DLD1 (cell line): Measurements from ENCODE around the gene FKBP4.

Experiments
- in situ Hi-C: cut with HindIII; loops from 2 replicates; pipeline ENCODE4 v1.10.0; 2017; ENCODE audit warnings: low sequenced_read_pairs

The FKBP4 gene

DNA sequence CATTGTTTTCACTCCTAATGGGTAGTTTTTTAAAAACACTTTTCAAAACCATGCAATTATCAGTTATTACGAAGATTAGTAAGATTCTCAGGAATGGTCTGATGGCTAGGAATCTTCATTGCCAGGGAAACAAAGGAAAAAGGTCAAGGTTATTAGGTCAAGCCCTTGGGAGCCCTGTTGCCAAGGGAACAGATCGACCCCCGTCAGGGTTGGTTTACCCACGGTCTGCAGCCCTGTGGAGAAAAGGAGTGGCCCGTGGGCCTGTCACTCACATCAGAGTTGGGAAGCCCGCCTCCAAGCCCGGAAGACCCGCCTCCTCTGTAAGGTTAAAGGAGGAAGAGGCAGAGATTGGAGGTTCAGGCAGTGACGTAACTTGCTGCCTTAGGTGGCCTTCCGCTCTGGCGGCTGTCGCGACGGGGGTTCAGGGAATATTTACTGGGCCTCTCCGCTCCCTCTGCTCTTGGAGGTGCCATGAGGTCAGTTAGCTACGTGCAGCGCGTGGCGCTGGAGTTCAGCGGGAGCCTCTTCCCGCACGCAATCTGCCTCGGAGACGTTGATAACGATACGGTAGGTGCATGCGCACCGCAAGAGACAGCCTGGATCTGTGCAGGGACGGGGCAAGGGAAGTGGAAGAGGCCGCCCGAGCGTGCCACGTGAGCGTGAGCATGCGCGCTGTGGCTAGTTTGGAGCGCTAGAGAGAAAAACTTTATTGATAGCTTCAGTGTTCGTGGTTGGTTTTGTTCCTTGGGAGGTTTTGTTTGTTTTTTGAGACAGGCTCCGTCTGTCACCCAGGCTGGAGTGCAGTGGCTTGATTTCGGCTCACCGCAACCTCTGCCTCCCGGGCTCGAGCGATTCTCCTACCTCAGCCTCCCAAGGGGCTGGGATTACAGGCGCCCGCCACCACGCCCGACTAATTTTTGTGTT is 17.8 kb downstream of the FKBP4 start, which contains the start of gene ITFG2:
ITFG2 (plus strand) TSS at position 379 of the 924 bp plus-strand sequence; CDS start at position 472, 93 bp downstream.
- in situ Hi-C loops, result no loop called here

DNA sequence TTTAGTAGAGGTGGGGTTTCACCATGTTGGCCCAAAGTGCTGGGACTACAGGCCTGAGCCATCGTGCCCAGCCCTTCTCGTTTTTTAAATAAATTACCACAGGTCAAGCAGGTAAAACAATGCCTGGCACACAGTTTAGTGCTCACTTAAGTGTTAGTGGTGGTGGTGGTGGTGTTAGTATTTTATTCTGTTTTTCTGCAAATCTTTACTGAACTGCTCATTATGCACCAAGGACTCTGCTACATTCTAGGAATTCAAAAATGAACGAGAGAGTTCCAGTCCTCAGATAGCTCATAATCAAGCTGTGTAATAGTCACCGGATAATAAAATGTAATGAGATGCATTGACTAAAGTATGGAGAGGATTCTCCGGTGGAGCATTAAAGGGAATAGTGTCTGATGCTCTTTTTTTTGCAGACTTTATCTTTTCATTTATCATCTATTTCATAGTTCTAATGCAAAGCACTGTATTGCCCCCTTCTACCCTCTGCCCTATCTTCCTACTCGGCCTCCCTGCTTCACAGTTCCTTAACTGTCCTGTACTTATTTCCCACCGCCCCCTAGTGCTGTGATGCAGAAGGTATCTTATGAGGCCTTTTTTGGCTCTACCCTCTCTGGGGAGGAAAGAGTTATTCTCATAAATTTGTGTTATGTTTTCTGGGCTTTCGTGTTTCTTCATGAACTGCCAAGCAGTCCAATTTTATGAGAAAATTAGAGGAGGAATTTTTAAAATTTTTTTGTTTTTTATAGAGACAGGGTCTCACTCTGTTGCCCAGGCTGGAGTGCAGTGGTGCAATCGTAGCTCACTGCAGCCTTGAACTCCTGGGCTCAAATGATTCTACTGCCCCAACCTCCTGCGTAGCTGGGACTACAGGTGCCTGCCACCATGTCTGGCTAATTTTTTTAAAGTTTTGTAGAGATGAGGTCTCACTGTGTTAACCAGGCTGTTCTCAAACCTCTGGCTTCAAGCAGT is 18.7 kb downstream of the FKBP4 start:
- in situ Hi-C loops, result no loop called here

GRCh38 chr12:2819810-2820209 is 25.0 kb downstream of the FKBP4 start:
- in situ Hi-C loops, result no loop called here

- in situ Hi-C loops, result no loop called here
Measured at GRCh38 chr12:2820432-2820831, 25.7 kb downstream of the FKBP4 start.

DNA sequence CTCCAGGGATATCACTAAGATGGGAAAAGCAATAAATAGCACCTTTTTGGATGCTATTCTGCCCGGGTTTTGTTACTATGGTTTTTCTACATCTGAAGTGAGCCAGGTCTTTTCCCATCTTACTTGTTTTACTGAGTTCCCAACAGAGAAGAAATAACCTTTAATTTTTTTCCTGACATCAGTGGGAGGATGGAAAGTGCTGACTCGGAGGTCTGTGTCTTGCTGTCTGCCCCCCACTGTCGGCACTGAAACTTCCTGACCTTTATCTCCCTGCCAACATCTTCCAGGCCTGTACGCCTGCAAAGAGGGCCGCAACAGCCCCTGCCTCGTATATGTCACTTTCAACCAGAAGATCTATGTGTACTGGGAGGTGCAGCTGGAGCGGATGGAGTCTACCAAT is 28.7 kb downstream of the FKBP4 start:
- in situ Hi-C loops, result no loop called here

DNA sequence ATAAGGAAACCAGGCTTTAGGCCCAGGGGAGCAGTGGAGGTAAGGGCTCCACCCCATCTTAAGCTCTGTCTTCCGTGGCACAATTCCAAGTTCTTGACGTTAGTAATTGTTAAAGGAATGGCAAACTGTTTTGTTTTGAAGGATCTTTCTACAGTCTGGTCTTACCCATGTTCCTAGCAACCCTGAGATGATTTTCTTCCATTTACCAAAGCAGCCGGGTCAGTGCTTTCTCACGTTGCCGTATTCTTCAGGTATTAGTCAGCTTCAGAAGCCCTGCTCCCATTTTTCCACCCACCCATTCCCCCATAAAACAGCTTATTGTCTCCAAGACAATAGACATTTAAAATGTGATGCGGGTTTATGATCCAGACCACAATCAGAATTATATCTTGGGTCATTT is 29.8 kb downstream of the FKBP4 start:
- in situ Hi-C loops, result no loop called here

GRCh38 chr12:2825132-2825531 is 30.4 kb downstream of the FKBP4 start:
- in situ Hi-C loops, result no loop called here

DNA sequence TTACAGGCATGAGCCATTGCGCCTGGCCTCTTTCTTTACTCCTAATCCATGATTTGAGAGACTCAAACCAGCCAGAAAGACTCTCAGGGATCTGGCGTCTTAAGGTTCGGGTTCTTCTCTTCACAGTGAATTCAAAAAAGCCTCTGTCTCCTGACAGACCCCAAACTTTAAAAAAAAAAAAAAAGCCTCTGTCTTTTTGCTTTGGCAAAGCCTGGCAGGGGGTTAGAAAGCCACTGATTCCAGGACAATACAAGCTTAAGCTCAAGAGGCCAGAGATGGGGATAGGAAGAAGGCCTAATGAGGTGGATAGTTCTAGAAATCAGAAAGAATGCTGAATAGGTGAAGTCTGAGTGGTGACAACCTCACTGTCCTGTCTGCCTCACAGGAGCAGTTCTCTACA is 31.3 kb downstream of the FKBP4 start:
- in situ Hi-C loops, result no loop called here

- in situ Hi-C loops, result no loop called here
Measured at GRCh38 chr12:2826721-2827515, 32.1 kb downstream of the FKBP4 start.

- in situ Hi-C loops, result no loop called here
Measured at GRCh38 chr12:2829275-2829674, 34.5 kb downstream of the FKBP4 start.

DNA sequence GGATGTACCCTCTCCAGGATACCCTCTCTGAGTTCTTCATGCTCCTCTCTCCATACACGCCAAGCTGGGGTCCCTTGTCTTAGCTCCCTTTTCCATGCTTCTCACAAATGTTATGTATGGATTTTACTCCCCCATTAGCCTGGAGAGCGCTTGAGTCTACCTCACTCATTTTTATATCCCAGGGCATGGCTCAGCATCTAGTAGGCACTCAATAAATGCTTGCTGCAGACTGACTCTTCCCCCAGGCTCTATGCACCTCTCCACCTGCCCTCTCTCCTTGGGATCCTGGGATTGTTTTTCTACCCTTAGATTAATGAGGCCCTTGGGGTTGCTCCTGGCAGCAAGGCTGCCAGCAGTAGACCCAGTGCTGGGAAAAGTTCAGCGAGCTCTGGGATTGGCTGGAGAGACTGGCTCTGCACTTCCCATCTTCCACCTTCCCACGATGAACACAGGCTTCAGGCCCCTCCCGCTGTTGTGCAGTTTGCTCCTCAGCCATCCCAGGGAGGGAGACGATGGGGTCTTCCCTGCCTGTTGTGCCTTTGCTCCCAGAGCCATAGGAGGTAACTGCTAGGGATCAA is 37.9 kb downstream of the FKBP4 start:
- in situ Hi-C loops, result no loop called here

GRCh38 chr12:2833327-2833726 is 38.6 kb downstream of the FKBP4 start:
- in situ Hi-C loops, result no loop called here

DNA sequence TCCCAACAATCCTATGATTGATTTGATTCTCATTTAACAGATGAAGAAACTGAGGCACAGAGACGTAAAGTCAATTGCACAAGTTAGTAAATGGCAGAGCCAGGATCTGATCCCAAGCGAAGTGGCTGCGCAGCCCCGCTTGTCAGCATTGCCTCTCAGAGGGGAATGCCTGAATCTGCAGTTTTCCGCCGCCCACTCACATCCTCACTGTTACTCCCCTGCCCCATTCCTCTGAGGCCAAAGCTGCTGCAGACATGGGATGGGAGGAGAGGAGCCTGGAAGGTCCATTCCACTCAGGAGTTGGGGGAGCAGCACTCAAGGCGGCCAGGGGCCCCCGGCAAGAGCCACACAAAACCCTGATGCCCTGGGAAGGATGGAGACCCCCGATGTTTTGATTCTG is 39.0 kb downstream of the FKBP4 start:
- in situ Hi-C loops, result no loop called here

- in situ Hi-C loops, result no loop called here
Measured at GRCh38 chr12:2834581-2835491, 40.1 kb downstream of the FKBP4 start, which contains the start of gene NRIP2. Gene NRIP2 (minus strand): TSS chr12:2835035. CDS start chr12:2834983, 52 bp downstream.

GRCh38 chr12:2835691-2836403 is 41.1 kb downstream of the FKBP4 start:
- in situ Hi-C loops, result no loop called here

DNA sequence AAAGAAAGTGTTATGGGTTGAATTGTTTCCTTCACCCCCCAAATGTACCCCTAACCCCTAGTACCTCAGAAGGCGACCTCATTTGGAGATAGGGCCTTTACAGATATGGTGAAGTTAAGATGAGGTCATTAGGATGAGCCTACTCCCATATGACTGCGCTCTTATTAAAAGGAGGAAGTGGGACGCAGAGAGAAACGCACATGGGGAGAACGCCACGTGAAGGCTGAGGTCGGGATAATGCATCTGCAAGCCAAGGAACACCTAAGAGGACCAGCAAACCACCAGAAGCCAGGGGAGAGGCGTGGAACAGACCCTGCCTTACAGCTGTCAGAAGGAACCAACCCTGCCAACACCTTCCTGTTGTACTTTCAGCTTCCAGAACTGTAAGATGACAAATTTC is 41.8 kb downstream of the FKBP4 start:
- in situ Hi-C loops, result no loop called here

DNA sequence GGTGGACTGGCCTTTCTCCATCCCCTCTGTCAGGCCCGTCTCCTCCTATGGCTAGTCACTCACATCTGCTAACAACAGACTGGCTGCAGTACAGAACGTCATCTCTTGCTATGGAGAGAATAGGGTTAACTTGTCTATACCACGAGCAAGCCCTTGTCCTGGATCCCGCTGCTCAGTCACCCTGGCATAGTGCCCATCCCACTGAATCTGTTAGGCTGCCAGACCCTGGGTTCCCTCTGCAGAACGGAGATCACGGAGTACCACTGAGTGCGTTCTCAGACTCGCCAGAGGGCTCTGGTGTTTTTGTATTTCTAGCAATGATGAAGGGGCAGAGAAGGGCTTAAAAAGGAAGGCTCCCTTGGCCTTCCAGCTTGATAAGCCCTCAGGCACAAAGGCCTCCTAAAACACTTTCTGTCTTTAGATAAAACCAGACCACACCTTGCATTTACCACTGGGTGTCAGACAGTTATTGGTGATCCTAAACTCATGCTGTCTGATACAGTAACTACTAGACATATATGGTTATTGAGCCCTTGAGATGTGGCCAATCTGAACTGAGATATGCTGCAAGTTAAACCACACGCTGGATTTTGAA is 46.4 kb downstream of the FKBP4 start:
- in situ Hi-C loops, result no loop called here

GRCh38 chr12:2842948-2843347 is 48.2 kb downstream of the FKBP4 start:
- in situ Hi-C loops, result no loop called here
